Subcutaneous adipose tissue (tissue), 4 donors: Measurements from ENCODE around the gene ZDHHC8. TPM values are rescaled to one million over a fixed set of nuclear protein-coding genes. Genes with fewer than 3 reads are reported as not detected.

ENCODE experiments used
- CTCF ChIP-seq: fragments of 450-650 bp; IDR thresholded peaks from one replicate; pipeline ENCODE4 v1.5.1; 2016; ENCODE audit warnings: low read depth, mild to moderate bottlenecking, control low read depth, antibody characterized with exemption, moderate library complexity
- total RNA-seq, 4 donors: library from RNA; depleted of rRNA; stranded (reverse); fragments of >200 nt; gene quantifications; one replicate each; pipeline ENCODE4 v1.1.0, GENCODE V29; 2016

Gene ZDHHC8
- total RNA-seq, 4 donors from 2014 or later, result 7.0 to 32.2 (median 11.0) TPM

- TF ChIP-seq CTCF, result no peak
Measured at GRCh38 chr22:20107951-20108756, 23.4 kb upstream of the ZDHHC8 start.

- TF ChIP-seq CTCF, result no peak
Measured at GRCh38 chr22:20108757-20109230, 22.8 kb upstream of the ZDHHC8 start.

GRCh38 chr22:20109411-20110358 lies 21.9 kb upstream of the ZDHHC8 start:
- TF ChIP-seq CTCF, result no peak

- TF ChIP-seq CTCF, result no peak
Measured at GRCh38 chr22:20110359-20110985, 21.1 kb upstream of the ZDHHC8 start.

GRCh38 chr22:20111045-20111688 lies 20.4 kb upstream of the ZDHHC8 start:
- TF ChIP-seq CTCF, result no peak

GRCh38 chr22:20111689-20112622 lies 19.6 kb upstream of the ZDHHC8 start:
- TF ChIP-seq CTCF, result no peak
